Uterus (tissue), 4 donors: ENCODE data around the gene TRIO. TPM values are rescaled to one million over a fixed set of nuclear protein-coding genes. Genes with fewer than 3 reads are reported as not detected.

Experiments used
- DNase-seq, 2 donors: peaks; one replicate each; pipeline ENCODE4 v3.0.0-alpha.2; 2019 to 2020
- H3K27ac ChIP-seq, 2 donors: fragments of 200-600 bp; sonication (generic); 1 replicate in 1 of 2; 2 replicates in 1 of 2; pipeline ENCODE4 v1.5.1; 2016 to 2018
- H3K27me3 ChIP-seq, 2 donors: fragments of 200-600 bp; sonication (generic); one replicate each; pipeline ENCODE4 v1.5.1; 2018 to 2019; ENCODE audit warnings: control low read depth in 1 of 2
- H3K36me3 ChIP-seq, 2 donors: fragments of 200-600 bp; sonication (generic); one replicate each; pipeline ENCODE4 v1.5.1; 2019; ENCODE audit warnings: control low read depth in 1 of 2
- H3K4me1 ChIP-seq, 2 donors: fragments of 200-600 bp; sonication (generic); one replicate each; pipeline ENCODE4 v1.5.1; 2018 to 2019; ENCODE audit warnings: control low read depth in 1 of 2
- H3K4me3 ChIP-seq, 2 donors: fragments of 200-600 bp; sonication (generic); 1 replicate in 1 of 2; 2 replicates in 1 of 2; pipeline ENCODE4 v1.5.1; 2018 to 2019; ENCODE audit warnings: mild to moderate bottlenecking in 1 of 2
- H3K9me3 ChIP-seq, 2 donors: fragments of 200-600 bp; sonication (generic); one replicate each; pipeline ENCODE4 v1.5.1; 2019; ENCODE audit warnings: control low read depth in 1 of 2
- POLR2A ChIP-seq, 2 donors: fragments of 450-650 bp; IDR thresholded peaks; one replicate each; pipeline ENCODE4 v1.6.1; 2016; ENCODE audit warnings: antibody characterized with exemption in 2 of 2, mild to moderate bottlenecking in 1 of 2, moderate library complexity in 1 of 2
- intact Hi-C: fragments of 100-400 bp; cut with DNase I; formaldehyde crosslinking; loops from one replicate; pipeline ENCODE4 v1.15.1; 2023; ENCODE audit warnings: low total_unique reads
- total RNA-seq, 4 donors: library from RNA; depleted of rRNA in 3 of 4; stranded (reverse); fragments of >200 nt in 3 of 4; gene quantifications; one replicate each; pipeline versions ENCODE4 v1.1.0 to v1.2.4, GENCODE V29; 2014 to 2023
- TF ChIP-seq, protein P1 (sequence below), 4 experiments: fragments of 200-600 bp in 2 of 4; fragments of 450-650 bp in 2 of 4; sonication (generic) in 2 of 4; IDR thresholded peaks; one replicate each; pipeline ENCODE4 v1.5.1; 2016 to 2019; ENCODE audit warnings: antibody characterized with exemption in 4 of 4, mild to moderate bottlenecking in 2 of 4, moderate library complexity in 1 of 4
- donor health status: DM: yes; HTN: yes; CAD: no.

The TRIO gene
- total RNA-seq, 4 donors from 2014 or later, result 93.5 to 234 (median 207) TPM

DNA sequence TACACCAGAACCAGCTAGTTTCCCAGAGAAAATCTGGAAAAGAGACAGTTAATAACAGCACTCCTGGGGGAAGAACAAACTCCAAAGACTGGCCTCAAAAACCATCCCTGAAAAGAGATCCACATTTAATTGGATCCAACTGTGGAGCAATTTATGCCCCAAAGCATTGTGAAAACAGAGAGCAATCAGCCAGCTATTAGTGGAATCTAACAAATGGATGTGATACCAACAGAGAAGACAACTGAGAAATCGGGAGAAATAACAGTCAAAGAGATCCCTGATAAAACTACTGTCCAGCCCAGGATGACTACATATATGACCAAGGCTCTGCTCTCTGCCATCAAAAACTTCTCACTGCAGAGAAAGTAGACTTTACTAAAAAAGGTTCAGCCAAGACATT, 40.5 kb upstream of the TRIO start:
- intact Hi-C loops, result no loop called here

DNA sequence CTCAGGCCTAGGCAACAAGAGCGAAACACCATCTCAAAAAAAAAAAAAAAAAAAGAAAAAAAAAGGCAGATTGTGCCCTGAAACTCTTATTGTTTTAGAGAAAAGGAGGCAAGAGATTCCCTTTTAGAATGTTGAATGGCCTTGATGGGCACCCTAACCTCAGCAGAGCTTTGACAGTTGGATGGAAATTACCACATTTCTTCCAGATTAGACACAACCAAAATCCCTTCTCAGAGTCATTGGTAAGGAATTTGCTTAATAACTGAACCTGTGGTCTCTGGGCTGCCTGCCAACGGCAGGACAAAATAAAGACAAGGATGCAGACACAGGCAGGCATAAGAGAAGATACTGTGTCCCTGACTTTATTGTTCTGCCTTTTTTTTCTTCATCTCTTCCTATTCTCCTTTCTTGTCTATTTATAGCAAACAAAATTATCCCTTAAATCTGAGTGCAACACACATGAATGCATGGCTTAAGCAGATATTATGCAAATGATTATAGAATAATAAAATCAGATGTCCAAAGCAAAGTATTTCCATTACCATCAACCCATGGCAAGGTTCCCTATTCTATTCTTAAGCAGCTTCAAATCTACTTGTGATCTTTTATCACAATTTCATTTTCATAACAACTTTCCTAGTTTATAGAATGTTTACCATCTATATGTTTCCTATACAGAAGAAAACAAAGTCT, 37.3 kb upstream of the TRIO start:
- Histone ChIP-seq H3K27me3 (no peaks in the 10 kb centered on the region), H3K4me3 (no peak overlapping the region), H3K36me3 (no peaks in the 10 kb centered on the region), H3K27ac (no peak overlapping the region), H3K4me1 (no peaks in the 10 kb centered on the region), H3K9me3 (no peaks in the 10 kb centered on the region)
- TF ChIP-seq, protein P1, sequence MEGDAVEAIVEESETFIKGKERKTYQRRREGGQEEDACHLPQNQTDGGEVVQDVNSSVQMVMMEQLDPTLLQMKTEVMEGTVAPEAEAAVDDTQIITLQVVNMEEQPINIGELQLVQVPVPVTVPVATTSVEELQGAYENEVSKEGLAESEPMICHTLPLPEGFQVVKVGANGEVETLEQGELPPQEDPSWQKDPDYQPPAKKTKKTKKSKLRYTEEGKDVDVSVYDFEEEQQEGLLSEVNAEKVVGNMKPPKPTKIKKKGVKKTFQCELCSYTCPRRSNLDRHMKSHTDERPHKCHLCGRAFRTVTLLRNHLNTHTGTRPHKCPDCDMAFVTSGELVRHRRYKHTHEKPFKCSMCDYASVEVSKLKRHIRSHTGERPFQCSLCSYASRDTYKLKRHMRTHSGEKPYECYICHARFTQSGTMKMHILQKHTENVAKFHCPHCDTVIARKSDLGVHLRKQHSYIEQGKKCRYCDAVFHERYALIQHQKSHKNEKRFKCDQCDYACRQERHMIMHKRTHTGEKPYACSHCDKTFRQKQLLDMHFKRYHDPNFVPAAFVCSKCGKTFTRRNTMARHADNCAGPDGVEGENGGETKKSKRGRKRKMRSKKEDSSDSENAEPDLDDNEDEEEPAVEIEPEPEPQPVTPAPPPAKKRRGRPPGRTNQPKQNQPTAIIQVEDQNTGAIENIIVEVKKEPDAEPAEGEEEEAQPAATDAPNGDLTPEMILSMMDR (IDR thresholded peaks at IDR 0.05), result no peak
- TF ChIP-seq POLR2A (IDR thresholded peaks at IDR 0.05), result no peak
- no peak for DNase-seq
- intact Hi-C loops, result no loop called here

More for the DNA sequence above, 40.5 kb upstream of the TRIO start:
- no peak overlapping the region for H3K27ac ChIP-seq
- H3K9me3 ChIP-seq, result no peaks in the 10 kb centered on the region
- H3K36me3 ChIP-seq, result no peaks in the 10 kb centered on the region
- TF ChIP-seq, protein P1 (IDR thresholded peaks at IDR 0.05), result no peak
- no peak for TF ChIP-seq POLR2A (IDR thresholded peaks at IDR 0.05)
- H3K4me1 ChIP-seq, result no peaks in the 10 kb centered on the region
- H3K4me3 ChIP-seq, result no peak overlapping the region
- no peak for DNase-seq
- H3K27me3 ChIP-seq, result no peaks in the 10 kb centered on the region

DNA sequence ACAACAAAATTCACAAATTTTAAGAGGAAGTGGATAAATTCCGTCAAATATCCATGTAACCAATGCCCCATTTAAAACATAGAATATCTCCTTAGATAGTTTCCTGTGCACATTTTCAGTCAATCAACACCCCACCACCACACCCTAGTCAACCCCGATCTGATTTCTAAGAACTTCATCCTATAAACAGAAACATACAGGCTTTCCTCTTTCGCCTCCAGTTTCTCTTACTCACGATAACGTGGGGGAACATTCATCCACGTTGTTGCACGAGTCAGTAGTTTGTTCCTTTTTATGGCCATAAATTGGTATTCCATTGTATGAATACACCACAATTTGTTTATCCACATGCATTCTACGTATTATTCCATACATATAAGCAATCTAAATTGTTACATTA, 35.6 kb upstream of the TRIO start:
- no peaks in the 10 kb centered on the region for H3K36me3 ChIP-seq
- intact Hi-C loops, result no loop called here
- no peak overlapping the region for H3K27ac ChIP-seq
- no peak for DNase-seq
- H3K9me3 ChIP-seq, result no peaks in the 10 kb centered on the region
- no peaks in the 10 kb centered on the region for H3K27me3 ChIP-seq
- no peaks in the 10 kb centered on the region for H3K4me1 ChIP-seq
- TF ChIP-seq, protein P1 (IDR thresholded peaks at IDR 0.05), result no peak
- no peak for TF ChIP-seq POLR2A (IDR thresholded peaks at IDR 0.05)
- no peak overlapping the region for H3K4me3 ChIP-seq

DNA sequence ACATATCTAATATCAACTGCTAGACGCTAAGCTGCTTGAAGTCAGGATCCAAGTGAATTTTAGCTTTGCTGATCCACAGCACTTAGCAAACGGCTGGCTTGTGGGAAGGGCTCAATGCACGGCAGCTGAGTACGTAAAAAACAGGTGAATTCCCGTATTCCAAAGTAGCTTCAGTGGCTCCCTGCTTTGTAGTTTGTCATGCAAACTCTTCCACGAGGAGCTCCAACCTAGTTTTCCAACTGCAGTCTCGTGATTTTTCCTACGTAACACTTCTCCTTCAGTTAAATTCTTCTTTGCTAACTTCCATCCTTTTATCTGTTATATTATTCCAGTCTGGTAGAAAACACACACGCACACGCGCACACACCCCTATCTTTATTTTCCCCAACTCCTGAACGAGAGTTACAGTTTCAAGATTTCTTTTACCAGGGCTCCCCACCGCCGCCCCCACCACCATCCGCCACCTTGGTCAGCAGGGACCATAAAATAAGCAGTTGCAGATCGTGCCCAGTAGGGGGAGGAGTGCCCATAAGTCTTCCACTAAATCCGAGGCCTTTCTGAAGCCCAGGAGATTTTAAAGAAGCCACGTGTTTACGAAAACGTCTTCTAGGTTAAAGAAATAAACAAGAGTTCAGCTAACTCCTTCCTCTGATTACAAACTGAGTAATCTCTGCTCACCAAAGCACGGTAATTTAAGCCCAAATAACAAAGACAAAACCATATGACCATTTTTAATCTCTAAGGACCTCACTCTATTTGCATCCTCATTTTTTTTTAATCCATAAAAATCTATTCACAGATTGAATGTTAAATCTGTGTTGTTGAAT, 34.8 kb upstream of the TRIO start:
- H3K27me3 ChIP-seq, result no peaks in the 10 kb centered on the region
- H3K4me1 ChIP-seq, result no peaks in the 10 kb centered on the region
- TF ChIP-seq, protein P1 (IDR thresholded peaks at IDR 0.05), result peak; percentile 67 to 87 (median 80)
- no peak for TF ChIP-seq POLR2A (IDR thresholded peaks at IDR 0.05)
- peak; percentile 60 to 74 for DNase-seq
- peak overlapping the region in 1 of 2 donors; percentile 27 for H3K27ac ChIP-seq
- intact Hi-C loops, result no loop called here
- H3K4me3 ChIP-seq, result peak overlapping the region; percentile 6 to 10
- no peaks in the 10 kb centered on the region for H3K9me3 ChIP-seq
- H3K36me3 ChIP-seq, result no peaks in the 10 kb centered on the region
